ENCODE data around the gene ZNRF3.

The ZNRF3 gene

DNA sequence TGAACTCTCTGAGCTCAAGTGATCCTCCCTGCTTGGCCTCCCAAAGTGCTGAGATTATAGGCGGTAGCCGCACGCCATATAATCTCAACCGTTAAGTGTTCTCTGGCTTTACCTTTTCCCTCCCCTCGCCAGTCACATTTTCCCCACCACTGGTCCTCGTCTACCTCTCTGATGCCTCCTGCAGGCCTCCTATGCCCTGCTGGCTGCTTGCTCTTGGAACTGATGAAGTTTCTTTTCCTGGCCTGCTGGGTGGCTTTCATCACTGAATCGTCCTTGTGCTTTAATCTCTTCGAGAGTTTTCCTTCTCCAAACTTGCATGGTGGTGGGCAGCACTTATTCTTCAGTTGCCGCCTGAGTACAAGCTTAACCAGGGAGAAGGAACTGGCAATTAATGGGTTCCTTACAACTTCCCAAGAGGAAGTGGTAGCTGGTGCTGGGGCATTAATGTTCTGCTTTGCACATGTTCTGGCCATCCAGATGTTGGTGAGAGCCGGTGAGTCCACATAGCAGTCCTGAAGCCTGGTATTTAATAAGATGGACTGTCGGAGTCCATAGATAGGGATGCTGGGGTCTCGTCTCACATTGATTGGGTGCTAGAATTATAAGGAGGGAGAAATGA lies 177.0 kb downstream of the ZNRF3 start:
- no peak overlapping the region for H3K27ac ChIP-seq
- TF ChIP-seq, protein P1, sequence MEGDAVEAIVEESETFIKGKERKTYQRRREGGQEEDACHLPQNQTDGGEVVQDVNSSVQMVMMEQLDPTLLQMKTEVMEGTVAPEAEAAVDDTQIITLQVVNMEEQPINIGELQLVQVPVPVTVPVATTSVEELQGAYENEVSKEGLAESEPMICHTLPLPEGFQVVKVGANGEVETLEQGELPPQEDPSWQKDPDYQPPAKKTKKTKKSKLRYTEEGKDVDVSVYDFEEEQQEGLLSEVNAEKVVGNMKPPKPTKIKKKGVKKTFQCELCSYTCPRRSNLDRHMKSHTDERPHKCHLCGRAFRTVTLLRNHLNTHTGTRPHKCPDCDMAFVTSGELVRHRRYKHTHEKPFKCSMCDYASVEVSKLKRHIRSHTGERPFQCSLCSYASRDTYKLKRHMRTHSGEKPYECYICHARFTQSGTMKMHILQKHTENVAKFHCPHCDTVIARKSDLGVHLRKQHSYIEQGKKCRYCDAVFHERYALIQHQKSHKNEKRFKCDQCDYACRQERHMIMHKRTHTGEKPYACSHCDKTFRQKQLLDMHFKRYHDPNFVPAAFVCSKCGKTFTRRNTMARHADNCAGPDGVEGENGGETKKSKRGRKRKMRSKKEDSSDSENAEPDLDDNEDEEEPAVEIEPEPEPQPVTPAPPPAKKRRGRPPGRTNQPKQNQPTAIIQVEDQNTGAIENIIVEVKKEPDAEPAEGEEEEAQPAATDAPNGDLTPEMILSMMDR (conservative IDR thresholded peaks at IDR 0.05): no peak

DNA sequence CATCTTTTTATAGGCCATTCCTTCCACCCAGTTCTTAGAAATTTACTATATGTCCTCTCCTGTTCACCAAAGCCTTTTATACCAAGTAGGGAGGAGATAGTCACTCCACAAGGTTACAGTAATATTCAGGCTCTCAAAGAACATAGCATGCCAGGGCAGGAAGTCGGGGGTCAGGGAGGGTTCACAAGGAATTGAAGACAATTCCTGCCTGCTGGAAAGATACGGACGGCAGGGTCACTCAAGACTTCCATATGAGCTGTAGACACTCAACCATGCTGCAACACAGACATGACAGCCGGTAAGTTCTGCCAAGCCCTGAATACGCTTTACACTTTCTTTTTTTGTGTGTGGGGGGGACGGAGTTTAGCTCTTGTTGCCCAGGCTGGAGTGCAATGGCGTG lies 177.6 kb downstream of the ZNRF3 start:
- no peak overlapping the region for H3K27ac ChIP-seq
- TF ChIP-seq, protein P1 (conservative IDR thresholded peaks at IDR 0.05): no peak

DNA sequence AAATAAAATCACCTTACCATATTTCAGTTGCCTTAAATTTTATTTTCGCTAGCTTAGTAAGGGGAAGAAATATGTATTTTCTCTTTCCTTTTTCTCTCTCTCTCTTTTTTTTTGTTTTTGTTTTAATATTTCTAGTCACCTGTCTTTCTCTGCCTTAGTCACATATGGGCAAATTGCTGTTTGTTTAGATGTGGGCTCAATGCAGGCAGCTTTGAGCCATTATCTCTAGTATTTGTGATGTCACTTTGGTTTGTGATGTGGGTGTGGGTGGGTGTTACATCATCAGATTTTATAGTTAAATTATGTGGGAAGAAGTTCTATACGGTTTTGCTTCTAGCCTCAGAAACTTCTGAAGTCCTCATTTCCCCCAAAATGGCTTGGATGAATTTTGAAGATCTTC lies 178.4 kb downstream of the ZNRF3 start, which contains the start of gene C22orf31:
Gene C22orf31, minus strand, starts transcription at position 59 of the 400 bp plus-strand sequence. Its CDS starts 39 bp downstream, at position 20.
- H3K27ac ChIP-seq: no peak within 1 kb of the TSS
- TF ChIP-seq, protein P1 (conservative IDR thresholded peaks at IDR 0.05): no peak

DNA sequence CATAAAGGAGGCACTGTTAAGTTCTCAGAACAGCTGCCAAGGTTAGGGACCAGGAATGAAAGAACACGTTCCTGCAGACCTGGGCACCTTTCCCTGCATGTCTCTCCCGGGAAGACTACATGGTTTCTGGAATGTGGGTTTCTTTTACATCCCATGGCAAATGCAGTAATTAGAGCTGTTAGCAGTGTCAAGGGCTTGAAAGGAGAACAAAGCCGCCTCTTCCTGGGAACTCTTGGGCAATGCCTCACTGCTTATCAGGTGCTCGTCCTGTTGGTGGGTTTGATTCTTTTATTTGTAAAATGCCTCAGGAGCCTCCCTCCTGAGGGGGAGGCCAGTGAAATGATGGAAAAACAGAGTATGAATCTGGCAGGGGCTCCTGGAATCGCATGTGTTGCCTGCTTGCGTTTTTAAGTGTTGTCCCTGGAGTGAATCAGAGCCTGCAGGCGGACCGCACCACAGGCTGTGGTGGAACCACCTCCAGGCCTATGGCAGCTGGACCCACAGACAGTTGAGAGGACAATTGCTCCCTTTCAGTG lies 179.0 kb downstream of the ZNRF3 start:
- no peak overlapping the region for H3K27ac ChIP-seq
- TF ChIP-seq, protein P1 (conservative IDR thresholded peaks at IDR 0.05): no peak

DNA sequence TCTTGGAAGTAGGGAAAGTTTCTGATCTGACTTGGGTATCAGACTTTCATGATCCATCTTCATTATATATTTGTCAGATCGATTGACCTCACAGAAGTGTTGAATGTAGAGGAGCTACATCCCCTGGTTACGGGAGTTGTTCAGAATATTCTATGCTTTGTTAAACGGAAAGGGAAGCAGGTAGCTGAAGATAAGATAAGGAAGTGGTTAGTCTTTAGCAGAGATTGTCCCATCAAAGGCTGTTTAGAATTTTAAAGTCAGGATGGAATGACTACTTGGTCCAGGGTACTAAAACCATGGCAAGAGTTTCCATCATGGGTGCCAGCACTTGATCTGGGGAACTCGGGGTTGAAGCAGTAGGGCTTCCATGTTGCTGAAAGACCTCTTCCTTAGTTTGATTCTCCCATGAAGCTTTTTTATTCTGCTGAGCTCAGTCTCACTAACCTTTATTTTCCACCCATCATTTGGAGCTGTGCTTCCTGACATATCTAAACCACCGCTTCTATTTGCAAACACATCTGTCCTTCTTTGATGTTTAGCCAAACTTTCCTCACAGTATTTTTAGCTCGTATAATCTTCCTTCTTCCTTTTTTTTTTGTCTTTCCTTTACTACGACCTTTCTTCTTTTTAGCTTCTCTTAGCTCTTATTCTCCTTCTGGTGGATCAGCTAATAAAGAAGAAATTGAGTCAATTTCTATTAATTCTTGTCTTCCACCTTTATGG lies 182.3 kb downstream of the ZNRF3 start:
- H3K27ac ChIP-seq: no peak overlapping the region
- TF ChIP-seq, protein P1 (conservative IDR thresholded peaks at IDR 0.05): no peak

DNA sequence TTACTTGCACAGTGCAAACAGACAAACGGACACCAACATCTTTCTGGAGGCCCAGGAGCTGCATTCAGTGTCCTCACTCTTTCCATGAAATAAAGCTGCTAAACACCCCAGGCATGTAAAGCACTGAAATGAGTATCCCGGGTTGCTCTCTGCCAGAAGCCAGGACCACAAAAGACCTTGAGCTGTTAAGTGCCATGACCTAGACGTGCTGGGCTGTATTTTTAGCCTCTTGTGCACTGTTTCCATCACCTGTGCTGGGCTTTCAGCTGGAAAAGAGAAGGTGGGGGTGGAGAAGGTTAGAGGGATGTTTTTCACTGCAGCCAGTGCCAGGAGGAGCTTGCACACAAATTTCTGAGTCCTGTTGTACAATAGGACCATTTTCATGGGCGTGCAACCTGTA lies 186.1 kb downstream of the ZNRF3 start:
- no peak overlapping the region for H3K27ac ChIP-seq
- TF ChIP-seq, protein P1 (conservative IDR thresholded peaks at IDR 0.05): no peak

DNA sequence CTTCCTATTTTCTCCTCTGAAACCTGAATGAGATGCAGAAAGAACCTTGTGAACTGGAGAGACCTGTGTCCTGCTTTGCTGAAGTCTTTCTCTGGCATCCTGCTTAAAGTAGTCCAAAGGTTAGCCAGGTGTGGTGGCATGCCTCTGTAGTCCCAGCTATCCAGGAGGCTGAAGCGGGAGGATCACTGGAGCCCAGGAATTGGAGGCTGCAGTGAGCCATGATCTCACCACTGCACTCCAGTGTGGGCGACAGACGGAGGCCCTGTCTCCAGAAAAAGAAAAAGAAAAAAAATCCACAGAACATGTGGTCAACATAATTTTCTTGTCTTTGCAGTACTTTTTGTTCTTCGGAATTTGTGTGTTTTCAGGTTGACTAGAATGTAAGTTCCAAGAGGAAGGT lies 187.1 kb downstream of the ZNRF3 start:
- no peak overlapping the region for H3K27ac ChIP-seq
- TF ChIP-seq, protein P1 (conservative IDR thresholded peaks at IDR 0.05): no peak
